DOHH2 (cell line): ENCODE results near the gene CMPK2.

ENCODE experiments used
- H3F3A ChIP-seq: fragments of 200-600 bp; sonication (generic), shearing (Covaris generic); 2 replicates; pipeline ENCODE4 v1.6.0; 2016; ENCODE audit warnings: antibody characterized with exemption, mild to moderate bottlenecking; ENCODE audit not compliant: control insufficient read depth, insufficient read depth
- H3K27ac ChIP-seq: fragments of 200-600 bp; sonication (generic); 2 replicates; pipeline ENCODE4 v1.5.1; 2014; ENCODE audit warnings: low read depth, mild to moderate bottlenecking, low read length, moderate library complexity
- H3K27me3 ChIP-seq: fragments of 200-600 bp; sonication (generic); 2 replicates; pipeline ENCODE4 v1.6.1; 2014; ENCODE audit warnings: mild to moderate bottlenecking, low read length, mixed read lengths; ENCODE audit not compliant: control insufficient read depth
- H3K36me3 ChIP-seq: fragments of 200-600 bp; sonication (generic); 2 replicates; pipeline ENCODE4 v1.6.1; 2014; ENCODE audit warnings: mild to moderate bottlenecking, low read length, moderate library complexity, mixed read lengths; ENCODE audit not compliant: control insufficient read depth
- H3K4me1 ChIP-seq: fragments of 200-600 bp; sonication (generic); 2 replicates; pipeline ENCODE4 v1.6.1; 2014; ENCODE audit warnings: mild to moderate bottlenecking, low read length, mixed read lengths; ENCODE audit not compliant: control insufficient read depth
- H3K4me2 ChIP-seq: fragments of 200-600 bp; sonication (generic); 2 replicates; pipeline ENCODE4 v1.6.0; 2014; ENCODE audit warnings: mild to moderate bottlenecking, low read length, moderate library complexity
- H3K4me3 ChIP-seq: fragments of 200-600 bp; sonication (generic); 2 replicates; pipeline ENCODE4 v1.5.1; 2014; ENCODE audit warnings: mild to moderate bottlenecking, low read length, mixed read lengths
- H3K79me2 ChIP-seq: fragments of 200-600 bp; sonication (generic); 2 replicates; pipeline ENCODE4 v1.6.1; 2014; ENCODE audit warnings: mild to moderate bottlenecking, low read length, mixed read lengths; ENCODE audit not compliant: control insufficient read depth
- H3K9me2 ChIP-seq: fragments of 200-600 bp; sonication (generic); replicated peaks from 2 replicates; pipeline ENCODE4 v1.6.1; 2014; ENCODE audit warnings: mild to moderate bottlenecking, low read length, mixed read lengths; ENCODE audit not compliant: control insufficient read depth
- H3K9me3 ChIP-seq: fragments of 200-600 bp; sonication (generic); 2 replicates; pipeline ENCODE4 v1.6.1; 2014; ENCODE audit warnings: antibody characterized with exemption, low read length, mixed read lengths; ENCODE audit not compliant: control insufficient read depth, insufficient read depth
- H4K20me1 ChIP-seq: fragments of 200-600 bp; sonication (generic); 2 replicates; pipeline ENCODE4 v1.6.0; 2014; ENCODE audit warnings: low read depth, mild to moderate bottlenecking, antibody characterized with exemption, low read length, moderate library complexity; ENCODE audit not compliant: control insufficient read depth, insufficient read depth
- CTCF ChIP-seq: fragments of 200-600 bp; sonication (generic); IDR thresholded peaks from one replicate; pipeline ENCODE4 v1.5.1; 2014; ENCODE audit warnings: antibody characterized with exemption, mild to moderate bottlenecking, low read depth, low read length; ENCODE audit not compliant: poor library complexity, severe bottlenecking
- EZH2phosphoT487 ChIP-seq: fragments of 200-600 bp; sonication (generic); IDR thresholded peaks from 2 replicates; pipeline ENCODE4 v1.6.1; 2017; ENCODE audit warnings: borderline replicate concordance, mild to moderate bottlenecking, antibody characterized with exemption, low read length, moderate library complexity, mixed read lengths

Gene CMPK2

GRCh38 chr2:6814312-6814711, 51.4 kb downstream of the CMPK2 start:
- H3K27ac ChIP-seq: peak overlapping the region; percentile 96
- peaks cover 71% of the 10 kb centered on the region for H3F3A ChIP-seq
- H4K20me1 ChIP-seq: no peaks in the 10 kb centered on the region
- H3K9me3 ChIP-seq: peaks cover 7% of the 10 kb centered on the region; the same call in 1 of the 2 replicates
- TF ChIP-seq EZH2phosphoT487 (no peak), CTCF (no peak)
- H3K27me3 ChIP-seq: no peaks in the 10 kb centered on the region
- H3K36me3 ChIP-seq: peaks cover 19% of the 10 kb centered on the region
- peaks cover 100% of the 10 kb centered on the region for H3K4me1 ChIP-seq
- peaks cover 44% of the 10 kb centered on the region for H3K79me2 ChIP-seq
- H3K9me2 ChIP-seq: no peaks in the 10 kb centered on the region
- H3K4me3 ChIP-seq: peak overlapping the region; percentile 63
- peak overlapping the region; percentile 78 for H3K4me2 ChIP-seq

GRCh38 chr2:6813573-6813972, 52.1 kb downstream of the CMPK2 start:
- Histone ChIP-seq H3K27ac (peak overlapping the region; percentile 96), H3K4me3 (peak overlapping the region; percentile 63), H3K27me3 (no peaks in the 10 kb centered on the region), H3K36me3 (peaks cover 19% of the 10 kb centered on the region), H3K4me1 (peaks cover 100% of the 10 kb centered on the region), H3K9me3 (peaks cover 7% of the 10 kb centered on the region; the same call in 1 of the 2 replicates), H3K9me2 (no peaks in the 10 kb centered on the region), H4K20me1 (no peaks in the 10 kb centered on the region), H3K4me2 (peak overlapping the region; percentile 78), H3F3A (peaks cover 75% of the 10 kb centered on the region), H3K79me2 (peaks cover 39% of the 10 kb centered on the region)
- TF ChIP-seq EZH2phosphoT487 (no peak), CTCF (no peak)

GRCh38 chr2:6812857-6813530, 52.7 kb downstream of the CMPK2 start:
- Histone ChIP-seq H3K9me3 (peaks cover 7% of the 10 kb centered on the region; the same call in 1 of the 2 replicates), H3K27me3 (no peaks in the 10 kb centered on the region), H3K4me1 (peaks cover 100% of the 10 kb centered on the region), H3K36me3 (peaks cover 18% of the 10 kb centered on the region), H3K4me3 (peak overlapping the region; percentile 63), H3K4me2 (peak overlapping the region; percentile 78), H3K9me2 (no peaks in the 10 kb centered on the region), H4K20me1 (no peaks in the 10 kb centered on the region), H3K79me2 (peaks cover 33% of the 10 kb centered on the region), H3K27ac (peak overlapping the region; percentile 96), H3F3A (peaks cover 76% of the 10 kb centered on the region)
- TF ChIP-seq EZH2phosphoT487 (no peak), CTCF (no peak)
